ENCODE data around the gene NREP. TPM values are rescaled to one million over a fixed set of nuclear protein-coding genes. Genes with fewer than 3 reads are reported as not detected.

NREP gene
- total RNA-seq, 1 donor from 2014 or later, result 179 TPM

GRCh38 chr5:111765613-111766571 is 8.9 kb upstream of the NREP start:
- H3K4me1 ChIP-seq (ENCODE audit: control insufficient read depth in 3 of 3, insufficient read depth in 3 of 3, low read length in 3 of 3), result no peaks in the 10 kb centered on the region
- no peak overlapping the region for H3K9ac ChIP-seq (ENCODE audit: low read depth in 1 of 3, low read length in 3 of 3)
- no peaks in the 10 kb centered on the region for H3K36me3 ChIP-seq (ENCODE audit: control insufficient read depth in 3 of 3, insufficient read depth in 3 of 3, low read length in 3 of 3)
- no peaks in the 10 kb centered on the region for H3K9me3 ChIP-seq (ENCODE audit: control insufficient read depth in 3 of 3, low read length in 3 of 3)
- no peaks in the 10 kb centered on the region for H3K27me3 ChIP-seq (ENCODE audit: control insufficient read depth in 3 of 3, insufficient read depth in 3 of 3, low read length in 3 of 3)
- no peak overlapping the region for H3K27ac ChIP-seq (ENCODE audit: low read depth, low read length)
- no peak overlapping the region for H3K4me3 ChIP-seq (ENCODE audit: low read length in 3 of 3)

GRCh38 chr5:111764019-111764418 is 7.0 kb upstream of the NREP start:
- Histone ChIP-seq H3K9me3 (ENCODE audit: control insufficient read depth in 3 of 3, low read length in 3 of 3) (no peaks in the 10 kb centered on the region), H3K4me1 (ENCODE audit: control insufficient read depth in 3 of 3, insufficient read depth in 3 of 3, low read length in 3 of 3) (no peaks in the 10 kb centered on the region), H3K27ac (ENCODE audit: low read depth, low read length) (no peak overlapping the region), H3K27me3 (ENCODE audit: control insufficient read depth in 3 of 3, insufficient read depth in 3 of 3, low read length in 3 of 3) (no peaks in the 10 kb centered on the region), H3K36me3 (ENCODE audit: control insufficient read depth in 3 of 3, insufficient read depth in 3 of 3, low read length in 3 of 3) (no peaks in the 10 kb centered on the region), H3K9ac (ENCODE audit: low read depth in 1 of 3, low read length in 3 of 3) (no peak overlapping the region), H3K4me3 (ENCODE audit: low read length in 3 of 3) (no peak overlapping the region)

- H3K27ac ChIP-seq (ENCODE audit: low read depth, low read length), result no peak overlapping the region
- no peaks in the 10 kb centered on the region for H3K9me3 ChIP-seq (ENCODE audit: control insufficient read depth in 3 of 3, low read length in 3 of 3)
- H3K27me3 ChIP-seq (ENCODE audit: control insufficient read depth in 3 of 3, insufficient read depth in 3 of 3, low read length in 3 of 3), result no peaks in the 10 kb centered on the region
- no peak overlapping the region for H3K4me3 ChIP-seq (ENCODE audit: low read length in 3 of 3)
- no peak overlapping the region for H3K9ac ChIP-seq (ENCODE audit: low read depth in 1 of 3, low read length in 3 of 3)
- peaks cover 0 to 4% (median 0%) of the 10 kb centered on the region in 3 donors for H3K4me1 ChIP-seq (ENCODE audit: control insufficient read depth in 3 of 3, insufficient read depth in 3 of 3, low read length in 3 of 3)
- H3K36me3 ChIP-seq (ENCODE audit: control insufficient read depth in 3 of 3, insufficient read depth in 3 of 3, low read length in 3 of 3), result no peaks in the 10 kb centered on the region
Measured at GRCh38 chr5:111762895-111763294, 5.9 kb upstream of the NREP start.

- peaks cover 12 to 14% (median 14%) of the 10 kb centered on the region in 3 donors for H3K4me1 ChIP-seq (ENCODE audit: control insufficient read depth in 3 of 3, insufficient read depth in 3 of 3, low read length in 3 of 3)
- H3K36me3 ChIP-seq (ENCODE audit: control insufficient read depth in 3 of 3, insufficient read depth in 3 of 3, low read length in 3 of 3), result no peaks in the 10 kb centered on the region
- peak overlapping the region; percentile 72 to 78 (median 74) for H3K4me3 ChIP-seq (ENCODE audit: low read length in 3 of 3)
- H3K9me3 ChIP-seq (ENCODE audit: control insufficient read depth in 3 of 3, low read length in 3 of 3), result no peaks in the 10 kb centered on the region
- peak overlapping the region; percentile 94 for H3K27ac ChIP-seq (ENCODE audit: low read depth, low read length)
- peak overlapping the region; percentile 74 to 95 (median 88) for H3K9ac ChIP-seq (ENCODE audit: low read depth in 1 of 3, low read length in 3 of 3)
- H3K27me3 ChIP-seq (ENCODE audit: control insufficient read depth in 3 of 3, insufficient read depth in 3 of 3, low read length in 3 of 3), result no peaks in the 10 kb centered on the region
Measured at GRCh38 chr5:111758284-111758628, 1.3 kb upstream of the NREP start.

GRCh38 chr5:111757355-111758283 is 625 bp upstream of the NREP start:
- Histone ChIP-seq H3K36me3 (ENCODE audit: control insufficient read depth in 3 of 3, insufficient read depth in 3 of 3, low read length in 3 of 3) (no peaks in the 10 kb centered on the region), H3K9me3 (ENCODE audit: control insufficient read depth in 3 of 3, low read length in 3 of 3) (no peaks in the 10 kb centered on the region), H3K27me3 (ENCODE audit: control insufficient read depth in 3 of 3, insufficient read depth in 3 of 3, low read length in 3 of 3) (no peaks in the 10 kb centered on the region), H3K4me3 (ENCODE audit: low read length in 3 of 3) (peak overlapping the region; percentile 78 to 95 (median 83)), H3K9ac (ENCODE audit: low read depth in 1 of 3, low read length in 3 of 3) (peak overlapping the region; percentile 81 to 95 (median 88)), H3K4me1 (ENCODE audit: control insufficient read depth in 3 of 3, insufficient read depth in 3 of 3, low read length in 3 of 3) (peaks cover 12 to 18% (median 14%) of the 10 kb centered on the region in 3 donors), H3K27ac (ENCODE audit: low read depth, low read length) (peak overlapping the region; percentile 94)

GRCh38 chr5:111755942-111756381 is 1.0 kb downstream of the NREP start:
- Histone ChIP-seq H3K9ac (ENCODE audit: low read depth in 1 of 3, low read length in 3 of 3) (peak overlapping the region; percentile 81 to 97 (median 95)), H3K36me3 (ENCODE audit: control insufficient read depth in 3 of 3, insufficient read depth in 3 of 3, low read length in 3 of 3) (no peaks in the 10 kb centered on the region), H3K9me3 (ENCODE audit: control insufficient read depth in 3 of 3, low read length in 3 of 3) (no peaks in the 10 kb centered on the region), H3K4me1 (ENCODE audit: control insufficient read depth in 3 of 3, insufficient read depth in 3 of 3, low read length in 3 of 3) (peaks cover 12 to 19% (median 14%) of the 10 kb centered on the region in 3 donors), H3K27me3 (ENCODE audit: control insufficient read depth in 3 of 3, insufficient read depth in 3 of 3, low read length in 3 of 3) (no peaks in the 10 kb centered on the region), H3K27ac (ENCODE audit: low read depth, low read length) (peak overlapping the region; percentile 94), H3K4me3 (ENCODE audit: low read length in 3 of 3) (peak overlapping the region; percentile 78 to 95 (median 83))

GRCh38 chr5:111755345-111755941 is 1.6 kb downstream of the NREP start:
- Histone ChIP-seq H3K4me1 (ENCODE audit: control insufficient read depth in 3 of 3, insufficient read depth in 3 of 3, low read length in 3 of 3) (peaks cover 15 to 19% (median 16%) of the 10 kb centered on the region in 3 donors), H3K4me3 (ENCODE audit: low read length in 3 of 3) (peak overlapping the region; percentile 78 to 95 (median 83)), H3K27ac (ENCODE audit: low read depth, low read length) (peak overlapping the region; percentile 94), H3K9me3 (ENCODE audit: control insufficient read depth in 3 of 3, low read length in 3 of 3) (no peaks in the 10 kb centered on the region), H3K9ac (ENCODE audit: low read depth in 1 of 3, low read length in 3 of 3) (peak overlapping the region; percentile 81 to 97 (median 95)), H3K27me3 (ENCODE audit: control insufficient read depth in 3 of 3, insufficient read depth in 3 of 3, low read length in 3 of 3) (no peaks in the 10 kb centered on the region), H3K36me3 (ENCODE audit: control insufficient read depth in 3 of 3, insufficient read depth in 3 of 3, low read length in 3 of 3) (no peaks in the 10 kb centered on the region)

GRCh38 chr5:111753884-111754589 is 3.0 kb downstream of the NREP start:
- H3K27me3 ChIP-seq (ENCODE audit: control insufficient read depth in 3 of 3, insufficient read depth in 3 of 3, low read length in 3 of 3), result no peaks in the 10 kb centered on the region
- no peak overlapping the region for H3K9ac ChIP-seq (ENCODE audit: low read depth in 1 of 3, low read length in 3 of 3)
- no peaks in the 10 kb centered on the region for H3K9me3 ChIP-seq (ENCODE audit: control insufficient read depth in 3 of 3, low read length in 3 of 3)
- H3K4me3 ChIP-seq (ENCODE audit: low read length in 3 of 3), result peak overlapping the region in 2 of 3 donors; percentile 5 to 15
- no peak overlapping the region for H3K27ac ChIP-seq (ENCODE audit: low read depth, low read length)
- H3K36me3 ChIP-seq (ENCODE audit: control insufficient read depth in 3 of 3, insufficient read depth in 3 of 3, low read length in 3 of 3), result peaks cover 0 to 8% (median 0%) of the 10 kb centered on the region in 3 donors
- H3K4me1 ChIP-seq (ENCODE audit: control insufficient read depth in 3 of 3, insufficient read depth in 3 of 3, low read length in 3 of 3), result peaks cover 21 to 28% (median 25%) of the 10 kb centered on the region in 3 donors

- Histone ChIP-seq H3K9me3 (ENCODE audit: control insufficient read depth in 3 of 3, low read length in 3 of 3) (no peaks in the 10 kb centered on the region), H3K9ac (ENCODE audit: low read depth in 1 of 3, low read length in 3 of 3) (no peak overlapping the region), H3K4me1 (ENCODE audit: control insufficient read depth in 3 of 3, insufficient read depth in 3 of 3, low read length in 3 of 3) (peaks cover 24 to 41% (median 32%) of the 10 kb centered on the region in 3 donors), H3K4me3 (ENCODE audit: low read length in 3 of 3) (no peak overlapping the region), H3K36me3 (ENCODE audit: control insufficient read depth in 3 of 3, insufficient read depth in 3 of 3, low read length in 3 of 3) (peaks cover 0 to 8% (median 0%) of the 10 kb centered on the region in 3 donors), H3K27ac (ENCODE audit: low read depth, low read length) (no peak overlapping the region), H3K27me3 (ENCODE audit: control insufficient read depth in 3 of 3, insufficient read depth in 3 of 3, low read length in 3 of 3) (no peaks in the 10 kb centered on the region)
Measured at GRCh38 chr5:111752426-111752965, 4.5 kb downstream of the NREP start.
